IMR-90 (cell line): Measurements from ENCODE around the gene MGME1. TPM values are rescaled to one million over a fixed set of nuclear protein-coding genes. Genes with fewer than 3 reads are reported as not detected.
"Not testable (repeated sequence)": the region's sequence is repeated elsewhere in the genome, so short reads cannot be mapped to it uniquely, and the experiment has no call there.

Experiments
- ATAC-seq: fragments of 200-7000 bp; cut with Tn5 transposase; 2 replicates; pipeline ENCODE4 v1.9.1; 2020; ENCODE audit warnings: low read depth, mild to moderate bottlenecking, moderate library complexity
- BruUV-seq: library from RNA; stranded (reverse); fragments of 400-500 nt; replicated peaks from 2 replicates; lab custom pipeline; 2021; lab: Mats Ljungman, UMichigan
- CTCF ChIA-PET: fragments of 300-600 bp; formaldehyde crosslinking; extraction: SDS; loops from one replicate; lab custom pipeline; 2021; ENCODE audit warnings: antibody characterized with exemption; lab: Yijun Ruan, JAX
- POLR2A ChIA-PET: fragments of 300-600 bp; sonication (Branson Sonifier 250); formaldehyde crosslinking; loops from one replicate; lab custom pipeline; 2022; ENCODE audit warnings: antibody characterized with exemption; ENCODE audit not compliant: unreplicated experiment; lab: Charles Lee
- DNase-seq: peaks from one replicate; pipeline ENCODE4 v3.0.0; 2013
- H2AFZ ChIP-seq: replicated peaks from 2 replicates; pipeline ENCODE3; 2013; ENCODE audit warnings: low read length, mild to moderate bottlenecking; ENCODE audit not compliant: poor library complexity
- H2AK5ac ChIP-seq: 2 replicates; pipeline ENCODE4 v1.6.1; 2013; ENCODE audit warnings: low read depth, low read length, inconsistent platforms
- H2AK9ac ChIP-seq: replicated peaks from 2 replicates; pipeline ENCODE3; 2013; ENCODE audit warnings: mild to moderate bottlenecking, low read depth, low read length, moderate library complexity; ENCODE audit not compliant: poor library complexity
- H2BK120ac ChIP-seq: 2 replicates; pipeline ENCODE4 v1.6.1; 2013; ENCODE audit warnings: low read depth, low read length, inconsistent platforms
- H2BK15ac ChIP-seq: 3 replicates; pipeline ENCODE4 v1.6.1; 2013; ENCODE audit warnings: low read depth, low read length, inconsistent platforms
- H2BK20ac ChIP-seq: 2 replicates; pipeline ENCODE4 v1.6.1; 2013; ENCODE audit warnings: low read depth, mild to moderate bottlenecking, inconsistent platforms, low read length, moderate library complexity
- H2BK5ac ChIP-seq: 2 replicates; pipeline ENCODE4 v1.6.1; 2013; ENCODE audit warnings: mild to moderate bottlenecking, low read depth, low read length, inconsistent platforms; ENCODE audit not compliant: poor library complexity, severe bottlenecking
- H3K14ac ChIP-seq: replicated peaks from 2 replicates; pipeline ENCODE4 v1.6.1; 2013; ENCODE audit warnings: low read depth, low read length, inconsistent platforms
- H3K18ac ChIP-seq: 2 replicates; pipeline ENCODE4 v1.6.1; 2013; ENCODE audit warnings: low read depth, low read length, control low read depth
- H3K23ac ChIP-seq: 2 replicates; pipeline ENCODE4 v1.6.1; 2013; ENCODE audit warnings: low read depth, low read length, inconsistent platforms
- H3K27ac ChIP-seq: 2 replicates; pipeline ENCODE4 v1.5.1; 2013; ENCODE audit warnings: mild to moderate bottlenecking, control low read depth, low read length; ENCODE audit not compliant: insufficient read depth
- H3K27me3 ChIP-seq: 2 replicates; pipeline ENCODE4 v1.6.1; 2013; ENCODE audit warnings: low read length; ENCODE audit not compliant: control insufficient read depth, insufficient read depth
- H3K36me3 ChIP-seq: 2 replicates; pipeline ENCODE4 v1.6.1; 2013; ENCODE audit warnings: low read length, mixed read lengths; ENCODE audit not compliant: control insufficient read depth, insufficient read depth
- H3K4ac ChIP-seq: 2 replicates; pipeline ENCODE4 v1.6.1; 2013; ENCODE audit warnings: low read depth, low read length, inconsistent platforms
- H3K4me1 ChIP-seq: 2 replicates; pipeline ENCODE4 v1.6.1; 2013; ENCODE audit warnings: low read length, mixed read lengths; ENCODE audit not compliant: control insufficient read depth, insufficient read depth
- H3K4me2 ChIP-seq: 2 replicates; pipeline ENCODE4 v1.6.1; 2013; ENCODE audit warnings: low read depth, mild to moderate bottlenecking, control low read depth, low read length, moderate library complexity
- H3K4me3 ChIP-seq: 2 replicates; pipeline ENCODE4 v1.5.1; 2013; ENCODE audit warnings: low read depth, mild to moderate bottlenecking, control low read depth, low read length, moderate library complexity; ENCODE audit not compliant: insufficient read depth
- H3K56ac ChIP-seq: 2 replicates; pipeline ENCODE4 v1.6.1; 2013; ENCODE audit warnings: low read length, inconsistent platforms; ENCODE audit not compliant: insufficient read depth; ENCODE audit errors: extremely low read depth
- H3K79me1 ChIP-seq, 2 experiments: 2 replicates each; pipeline ENCODE4 v1.6.1; 2013; ENCODE audit warnings: low read length in 2 of 2, inconsistent platforms in 1 of 2, low read depth in 1 of 2
- H3K9ac ChIP-seq: 2 replicates; pipeline ENCODE4 v1.6.1; 2013; ENCODE audit warnings: low read depth, low read length, control low read depth
- H3K9me1 ChIP-seq: 2 replicates; pipeline ENCODE4 v1.6.1; 2013; ENCODE audit warnings: low read length, inconsistent platforms; ENCODE audit not compliant: insufficient read depth
- H3K9me3 ChIP-seq: 2 replicates; pipeline ENCODE4 v1.6.1; 2013; ENCODE audit warnings: low read length; ENCODE audit not compliant: control insufficient read depth, insufficient read depth
- H4K20me1 ChIP-seq: 2 replicates; pipeline ENCODE4 v1.6.1; 2013; ENCODE audit warnings: low read length, inconsistent platforms; ENCODE audit not compliant: insufficient read depth
- H4K5ac ChIP-seq: 2 replicates; pipeline ENCODE4 v1.6.1; 2013; ENCODE audit warnings: mild to moderate bottlenecking, low read depth, low read length, control low read depth
- H4K8ac ChIP-seq, 2 experiments: 2 replicates each; pipeline ENCODE4 v1.6.1; 2013; ENCODE audit warnings: low read depth in 2 of 2, low read length in 2 of 2, control low read depth in 1 of 2, inconsistent platforms in 1 of 2
- H4K91ac ChIP-seq: 2 replicates; pipeline ENCODE4 v1.6.1; 2013; ENCODE audit warnings: low read depth, low read length, inconsistent platforms; ENCODE audit not compliant: insufficient read depth
- WGBS, 2 experiments: methylation state at CpG; one replicate each; pipeline versions ENCODE4 v1.1.5 to v1.1.7; 2013; ENCODE audit warnings: missing lambda C conversion rate in 2 of 2; ENCODE audit not compliant: insufficient read length in 1 of 2; ENCODE audit errors: extremely low coverage in 2 of 2; 5-methylcytosine and 5-hydroxymethylcytosine counted together
- dilution Hi-C: fragments of 300-500 bp; cut with HindIII; formaldehyde crosslinking; loops from one replicate; pipeline ENCODE4 v1.14.3; 2018; ENCODE audit warnings: low sequenced_read_pairs; ENCODE audit not compliant: unreplicated experiment
- in situ Hi-C: fragments of 300-500 bp; cut with MboI; formaldehyde crosslinking; loops from 3 replicates; pipeline ENCODE4 v1.14.3; 2019; ENCODE audit warnings: low sequenced_read_pairs, inconsistent platforms, mixed read lengths
- intact Hi-C: fragments of 100-400 bp; cut with micrococcal nuclease; formaldehyde crosslinking; loops from 2 replicates; pipeline ENCODE4 v1.10.0; 2022
- polyA plus RNA-seq, 3 experiments: library from polyadenylated mRNA; depleted of rRNA; stranded (reverse); fragments of >200 nt; gene quantifications; 2 replicates each; pipeline ENCODE4 v1.2.3, GENCODE V29; 2012; ENCODE audit warnings: low replicate concordance in 1 of 3
- total RNA-seq: library from RNA; depleted of rRNA; stranded (reverse); fragments of >200 nt; gene quantifications from 2 replicates; pipeline ENCODE4 v1.2.3, GENCODE V29; 2012

The MGME1 gene
- total and polyA plus RNA-seq, 2 of the 4 experiments (the other 2 are of a cell fraction) = 7.2 to 9.3 TPM

GRCh38 chr20:17960400-17960885 lies 8.4 kb upstream of the MGME1 start:
- POLR2A ChIA-PET = not testable (repeated sequence)

More at GRCh38 chr20:17960400-17960885, 8.4 kb upstream of the MGME1 start:
- Histone ChIP-seq H3K9me1 (peaks cover 24% of the 10 kb centered on the region), H3K4me2 (peak overlapping the region; percentile 44; the same call in 1 of the 2 replicates), H3K4me1 (peaks cover 31% of the 10 kb centered on the region), H3K79me1 (peaks cover 3 to 52% of the 10 kb centered on the region in 2 experiments; a peak in 2 of 4 replicates), H4K20me1 (peaks cover 98% of the 10 kb centered on the region), H2BK5ac (peak overlapping the region; percentile 77), H3K27ac (peak overlapping the region; percentile 71; the same call in 1 of the 2 replicates), H3K36me3 (peaks cover 19% of the 10 kb centered on the region)
- H4K8ac ChIP-seq, H3K14ac ChIP-seq, H3K9ac ChIP-seq, H4K5ac ChIP-seq, H2BK15ac ChIP-seq, H3K56ac ChIP-seq, H3K23ac ChIP-seq, H3K4me3 ChIP-seq, H3K4ac ChIP-seq, ATAC-seq, dilution Hi-C loops, H3K27me3 ChIP-seq, H4K91ac ChIP-seq, H2AFZ ChIP-seq, CTCF ChIA-PET, H2BK120ac ChIP-seq, intact Hi-C loops, in situ Hi-C loops, H2AK5ac ChIP-seq, H3K9me3 ChIP-seq, DNase-seq, H2BK20ac ChIP-seq, H2AK9ac ChIP-seq, H3K18ac ChIP-seq, BruUV-seq: not testable (repeated sequence)
- no CpG with 5 or more reads among the region's 16 CpGs for WGBS, 2 experiments
